A673 (cell line): ENCODE results near the gene ADAMTS3.

Experiments
- CTCF ChIP-seq: fragments of 300-800, 200-600 bp; sonication (generic); conservative IDR thresholded peaks from 2 replicates; pipeline ENCODE4 v1.5.1; 2017; ENCODE audit warnings: low read depth, mild to moderate bottlenecking, antibody characterized with exemption, low read length, moderate library complexity, mixed read lengths
- EZH2 ChIP-seq: fragments of 200-600 bp; sonication (generic); IDR thresholded peaks from 2 replicates; pipeline ENCODE4 v1.6.1; 2017; ENCODE audit warnings: borderline replicate concordance, low read depth, mild to moderate bottlenecking, mixed read lengths, antibody characterized with exemption, low read length; ENCODE audit not compliant: poor library complexity, severe bottlenecking

GRCh38 chr4:72555377-72555831 is 13.6 kb downstream of the ADAMTS3 start:
- no peak for TF ChIP-seq CTCF
- no peak for TF ChIP-seq EZH2
